SK-N-SH treated with all-trans-retinoic acid at 6 μM for 48 hours (cell line): ENCODE results near the gene AOC2.

Experiments
- CREB5 ChIP-seq: fragments of 250-450 bp; sonication (Bioruptor Pico); IDR thresholded peaks from 2 replicates; pipeline ENCODE4 v1.5.1; 2020; ENCODE audit warnings: low read depth, mild to moderate bottlenecking, moderate library complexity
- CSDC2 ChIP-seq: fragments of 250-450 bp; sonication (Bioruptor Pico); IDR thresholded peaks from 2 replicates; pipeline ENCODE4 v1.5.0; 2020; ENCODE audit warnings: mild to moderate bottlenecking, moderate library complexity
- ESRRG ChIP-seq: fragments of 250-450 bp; sonication (Bioruptor Pico); IDR thresholded peaks from 2 replicates; pipeline ENCODE4 v1.6.1; 2021; ENCODE audit warnings: mild to moderate bottlenecking
- PATZ1 ChIP-seq: fragments of 250-450 bp; sonication (Bioruptor Pico); IDR thresholded peaks from 2 replicates; pipeline ENCODE4 v1.8.0; 2020; ENCODE audit warnings: mild to moderate bottlenecking, moderate library complexity, borderline replicate concordance
- ZFP3 ChIP-seq: fragments of 250-450 bp; sonication (Bioruptor Pico); IDR thresholded peaks from 2 replicates; pipeline ENCODE4 v1.5.0; 2020; ENCODE audit warnings: mild to moderate bottlenecking, moderate library complexity
- ZFP30 ChIP-seq: fragments of 450-650 bp; formaldehyde crosslinking; IDR thresholded peaks from 2 replicates; pipeline ENCODE4 v1.5.0; 2022; ENCODE audit warnings: mild to moderate bottlenecking, moderate library complexity

GRCh38 chr17:42883802-42884558 is 39.6 kb downstream of the AOC2 start:
- no peak for TF ChIP-seq CREB5 (CRISPR knock-in tag)
- TF ChIP-seq ZFP3 = no peak
- TF ChIP-seq ZFP30 = no peak
- TF ChIP-seq PATZ1 (CRISPR knock-in tag) = no peak
- TF ChIP-seq CSDC2 = no peak
- no peak for TF ChIP-seq ESRRG
